Vagina (tissue), 2 donors: Measurements from ENCODE around the gene AGBL5. TPM values are rescaled to one million over a fixed set of nuclear protein-coding genes. Genes with fewer than 3 reads are reported as not detected.

Source experiments
- DNase-seq, 2 donors: peaks; one replicate each; pipeline ENCODE4 v3.0.0-alpha.2; 2017; ENCODE audit errors: extremely low spot score in 2 of 2
- H3K27ac ChIP-seq: fragments of 200-600 bp; sonication (generic); one replicate; pipeline ENCODE4 v1.5.1; 2019
- H3K27me3 ChIP-seq: fragments of 200-600 bp; sonication (generic); one replicate; pipeline ENCODE4 v1.5.1; 2019
- H3K36me3 ChIP-seq, 2 donors: fragments of 200-600 bp; sonication (generic); one replicate each; pipeline ENCODE4 v1.5.1; 2017 to 2019
- H3K4me1 ChIP-seq: fragments of 200-600 bp; sonication (generic); one replicate; pipeline ENCODE4 v1.5.1; 2019
- H3K4me3 ChIP-seq, 2 donors: fragments of 200-600 bp; sonication (generic); 1 replicate in 1 of 2; 2 replicates in 1 of 2; pipeline ENCODE4 v1.5.1; 2016 to 2019
- H3K9me3 ChIP-seq: fragments of 200-600 bp; sonication (generic); one replicate; pipeline ENCODE4 v1.5.1; 2019
- POLR2A ChIP-seq, 2 donors: fragments of 450-650 bp; IDR thresholded peaks; one replicate each; pipeline ENCODE4 v1.6.1; 2017; ENCODE audit warnings: antibody characterized with exemption in 2 of 2, mild to moderate bottlenecking in 2 of 2, moderate library complexity in 2 of 2
- POLR2AphosphoS5 ChIP-seq, 2 donors: sonication (generic); formaldehyde crosslinking; IDR thresholded peaks; one replicate each; pipeline ENCODE4 v1.9.0; 2017; ENCODE audit warnings: antibody characterized with exemption in 2 of 2, mild to moderate bottlenecking in 2 of 2, low read depth in 1 of 2; ENCODE audit not compliant: insufficient read depth in 1 of 2
- intact Hi-C: fragments of 100-400 bp; cut with DNase I; formaldehyde crosslinking; loops from one replicate; pipeline ENCODE4 v1.15.1; 2023
- total RNA-seq: library from RNA; depleted of rRNA; stranded (reverse); fragments of >200 nt; gene quantifications from one replicate; pipeline ENCODE4 v1.2.3, GENCODE V29; 2016
- TF ChIP-seq, protein P1 (sequence below), 3 experiments: fragments of 450-650 bp in 2 of 3; fragments of 200-600 bp in 1 of 3; sonication (generic) in 1 of 3; IDR thresholded peaks; one replicate each; pipeline ENCODE4 v1.5.1; 2017 to 2019; ENCODE audit warnings: antibody characterized with exemption in 3 of 3, mild to moderate bottlenecking in 2 of 3, moderate library complexity in 2 of 3

The AGBL5 gene
- total RNA-seq, 1 donor from 2014 or later, result 8.8 TPM

GRCh38 chr2:27049422-27050280 lies 1.8 kb upstream of the AGBL5 start:
- H3K4me3 ChIP-seq, result peak overlapping the region; percentile 71 to 93
- TF ChIP-seq POLR2A (IDR thresholded peaks at IDR 0.05) (no peak), POLR2AphosphoS5 (IDR thresholded peaks at IDR 0.05; ENCODE audit: insufficient read depth in 1 of 2, low read depth in 1 of 2) (no peak)
- TF ChIP-seq, protein P1, sequence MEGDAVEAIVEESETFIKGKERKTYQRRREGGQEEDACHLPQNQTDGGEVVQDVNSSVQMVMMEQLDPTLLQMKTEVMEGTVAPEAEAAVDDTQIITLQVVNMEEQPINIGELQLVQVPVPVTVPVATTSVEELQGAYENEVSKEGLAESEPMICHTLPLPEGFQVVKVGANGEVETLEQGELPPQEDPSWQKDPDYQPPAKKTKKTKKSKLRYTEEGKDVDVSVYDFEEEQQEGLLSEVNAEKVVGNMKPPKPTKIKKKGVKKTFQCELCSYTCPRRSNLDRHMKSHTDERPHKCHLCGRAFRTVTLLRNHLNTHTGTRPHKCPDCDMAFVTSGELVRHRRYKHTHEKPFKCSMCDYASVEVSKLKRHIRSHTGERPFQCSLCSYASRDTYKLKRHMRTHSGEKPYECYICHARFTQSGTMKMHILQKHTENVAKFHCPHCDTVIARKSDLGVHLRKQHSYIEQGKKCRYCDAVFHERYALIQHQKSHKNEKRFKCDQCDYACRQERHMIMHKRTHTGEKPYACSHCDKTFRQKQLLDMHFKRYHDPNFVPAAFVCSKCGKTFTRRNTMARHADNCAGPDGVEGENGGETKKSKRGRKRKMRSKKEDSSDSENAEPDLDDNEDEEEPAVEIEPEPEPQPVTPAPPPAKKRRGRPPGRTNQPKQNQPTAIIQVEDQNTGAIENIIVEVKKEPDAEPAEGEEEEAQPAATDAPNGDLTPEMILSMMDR (IDR thresholded peaks at IDR 0.05), result no peak
- no peaks in the 10 kb centered on the region for H3K9me3 ChIP-seq
- intact Hi-C loops, result loop anchor here (2.0 kb wide), 1 partner anchor 37 kb away; the partner anchor contains the start of gene KHK
- peak overlapping the region; percentile 95 for H3K27ac ChIP-seq
- H3K27me3 ChIP-seq, result no peaks in the 10 kb centered on the region
- H3K36me3 ChIP-seq, result peaks cover 0 to 13% of the 10 kb centered on the region in 2 donors
- peaks cover 22% of the 10 kb centered on the region for H3K4me1 ChIP-seq
- no peak for DNase-seq

DNA sequence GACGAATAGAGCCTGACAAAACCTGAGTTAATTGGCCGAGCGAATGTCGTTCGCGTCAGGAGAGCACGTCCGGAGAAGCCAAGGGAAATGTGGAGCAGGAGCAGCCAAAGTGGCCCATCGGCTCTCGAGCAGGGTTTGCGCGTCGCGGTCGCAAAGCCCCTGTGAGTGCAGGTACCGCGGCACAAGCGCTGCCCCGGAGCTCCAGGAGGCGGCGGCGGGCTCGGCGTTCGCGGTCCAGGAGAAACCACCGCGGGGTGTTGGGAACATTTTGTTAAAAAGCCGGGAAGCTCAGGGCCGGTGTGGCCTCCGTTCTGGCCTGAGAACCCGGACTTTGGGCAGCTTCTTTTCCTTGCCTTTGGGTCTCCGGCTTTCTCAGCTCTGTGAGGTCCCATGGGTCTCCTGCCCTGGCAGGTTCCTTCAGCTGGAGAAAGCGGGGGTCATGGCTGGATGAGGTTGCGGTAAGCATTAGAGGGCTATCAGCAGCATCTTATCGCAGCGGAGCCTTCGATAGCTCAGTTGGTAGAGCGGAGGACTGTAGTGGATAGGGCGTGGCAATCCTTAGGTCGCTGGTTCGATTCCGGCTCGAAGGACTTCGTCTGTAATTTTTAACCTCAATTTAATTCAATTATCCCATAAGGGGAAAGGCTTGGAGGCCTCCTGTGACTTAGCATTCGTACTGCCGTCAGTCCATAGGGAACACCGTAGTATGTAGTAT lies 1.0 kb upstream of the AGBL5 start:
- Histone ChIP-seq H3K27ac (peak overlapping the region; percentile 95), H3K36me3 (peaks cover 0 to 21% of the 10 kb centered on the region in 2 donors), H3K4me3 (peak overlapping the region; percentile 71 to 93), H3K27me3 (no peaks in the 10 kb centered on the region), H3K4me1 (peaks cover 22% of the 10 kb centered on the region), H3K9me3 (no peaks in the 10 kb centered on the region)
- TF ChIP-seq POLR2AphosphoS5 (IDR thresholded peaks at IDR 0.05; ENCODE audit: insufficient read depth in 1 of 2, low read depth in 1 of 2), result peak; percentile 64 to 79
- TF ChIP-seq POLR2A (IDR thresholded peaks at IDR 0.05), result no peak
- TF ChIP-seq, protein P1 (IDR thresholded peaks at IDR 0.05), result peak in 1 of 3 experiments; percentile 61
- intact Hi-C loops, result loop anchor here (2.0 kb wide), 1 partner anchor 36 kb away; the partner anchor contains the start of gene KHK
- peak in 1 of 2 donors; percentile 98 for DNase-seq

DNA sequence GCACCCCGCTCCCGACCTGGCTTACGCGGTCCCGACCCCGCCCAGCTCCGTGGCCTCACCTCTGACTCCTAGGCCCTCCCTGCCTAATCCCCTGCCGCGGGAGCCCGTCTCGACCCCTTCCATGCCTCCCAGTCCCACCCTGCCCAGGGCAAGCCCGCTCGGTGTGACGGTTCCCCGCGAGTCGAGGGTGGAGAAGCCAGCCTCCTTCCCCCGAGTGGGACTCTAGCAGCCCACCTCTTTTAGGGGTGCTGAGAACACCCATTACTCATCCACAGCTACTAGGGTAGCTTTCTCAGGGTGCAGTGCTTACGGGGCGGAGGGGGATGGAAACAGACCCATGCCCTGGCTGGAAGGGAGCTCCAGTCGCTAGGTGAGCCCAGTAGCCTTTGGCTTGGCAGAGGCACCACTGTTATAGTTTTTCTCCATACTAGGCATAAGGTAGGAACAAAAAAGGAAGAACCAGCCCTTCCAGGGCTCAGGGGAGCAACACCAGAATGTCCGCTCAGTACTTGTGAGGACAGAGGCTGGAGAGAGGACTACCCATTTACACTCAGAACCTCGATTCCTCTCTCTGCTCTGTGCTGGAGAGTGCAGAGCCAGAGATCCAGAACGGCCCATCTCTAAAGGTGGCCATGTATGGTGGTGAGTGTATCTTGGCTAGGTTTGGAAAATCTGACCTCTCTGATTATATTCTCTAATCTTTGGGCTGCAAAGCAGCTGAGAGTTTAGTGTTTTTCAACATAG lies 606 bp downstream of the AGBL5 start:
- Histone ChIP-seq H3K4me1 (peaks cover 22% of the 10 kb centered on the region), H3K36me3 (peaks cover 0 to 38% of the 10 kb centered on the region in 2 donors), H3K9me3 (no peaks in the 10 kb centered on the region), H3K4me3 (peak overlapping the region; percentile 71 to 93), H3K27ac (peak overlapping the region; percentile 95), H3K27me3 (no peaks in the 10 kb centered on the region)
- intact Hi-C loops, result loop anchor here (2.0 kb wide), 1 partner anchor 35 kb away; the partner anchor contains the start of gene KHK
- no peak for DNase-seq
- TF ChIP-seq, protein P1 (IDR thresholded peaks at IDR 0.05), result no peak
- TF ChIP-seq POLR2AphosphoS5 (IDR thresholded peaks at IDR 0.05; ENCODE audit: insufficient read depth in 1 of 2, low read depth in 1 of 2) (no peak), POLR2A (IDR thresholded peaks at IDR 0.05) (no peak)

- H3K9me3 ChIP-seq, result no peaks in the 10 kb centered on the region
- TF ChIP-seq, protein P1 (IDR thresholded peaks at IDR 0.05), result no peak
- TF ChIP-seq POLR2A (IDR thresholded peaks at IDR 0.05) (no peak), POLR2AphosphoS5 (IDR thresholded peaks at IDR 0.05; ENCODE audit: insufficient read depth in 1 of 2, low read depth in 1 of 2) (no peak)
- H3K27me3 ChIP-seq, result no peaks in the 10 kb centered on the region
- H3K4me1 ChIP-seq, result peaks cover 22% of the 10 kb centered on the region
- H3K27ac ChIP-seq, result no peak overlapping the region
- H3K36me3 ChIP-seq, result peaks cover 0 to 43% of the 10 kb centered on the region in 2 donors
- no peak for DNase-seq
- intact Hi-C loops, result no loop called here
- H3K4me3 ChIP-seq, result no peak overlapping the region
These were observed 1.9 kb downstream of the AGBL5 start for GRCh38 chr2:27053321-27053720.
